Measurements from ENCODE around the gene ARPC4. TPM values are rescaled to one million over a fixed set of nuclear protein-coding genes. Genes with fewer than 3 reads are reported as not detected.
A peak's percentile ranks its signal among the peaks of the same experiment; 100 is the strongest.
"Not testable (repeated sequence)": the region's sequence is repeated elsewhere in the genome, so short reads cannot be mapped to it uniquely, and the experiment has no call there.

Gene ARPC4
- polyA plus RNA-seq, 3 donors: 113 to 145 (median 141) TPM

DNA sequence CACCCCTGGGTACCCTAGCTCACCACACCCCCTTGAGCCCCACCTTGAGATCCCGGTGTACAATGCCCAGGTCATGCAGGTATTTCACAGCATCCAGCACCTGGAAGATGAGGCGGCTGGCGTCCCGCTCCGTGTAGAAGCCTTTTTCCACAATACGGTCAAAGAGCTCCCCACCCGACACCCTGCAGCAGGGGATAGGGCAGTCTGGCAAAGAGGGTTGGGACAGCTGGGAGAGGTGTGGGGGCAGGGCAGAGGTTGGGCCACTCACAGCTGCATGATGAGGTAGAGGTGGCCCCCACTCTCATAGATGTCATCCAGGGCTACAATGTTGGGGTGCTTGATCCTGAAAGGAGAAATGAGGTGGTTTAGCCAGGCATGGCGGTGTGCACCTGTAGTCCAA, 30.0 kb upstream of the ARPC4 start:
- no peak for DNase-seq (ENCODE audit: extremely low read depth in 1 of 11, low read depth in 9 of 11, low spot score in 4 of 11)

DNA sequence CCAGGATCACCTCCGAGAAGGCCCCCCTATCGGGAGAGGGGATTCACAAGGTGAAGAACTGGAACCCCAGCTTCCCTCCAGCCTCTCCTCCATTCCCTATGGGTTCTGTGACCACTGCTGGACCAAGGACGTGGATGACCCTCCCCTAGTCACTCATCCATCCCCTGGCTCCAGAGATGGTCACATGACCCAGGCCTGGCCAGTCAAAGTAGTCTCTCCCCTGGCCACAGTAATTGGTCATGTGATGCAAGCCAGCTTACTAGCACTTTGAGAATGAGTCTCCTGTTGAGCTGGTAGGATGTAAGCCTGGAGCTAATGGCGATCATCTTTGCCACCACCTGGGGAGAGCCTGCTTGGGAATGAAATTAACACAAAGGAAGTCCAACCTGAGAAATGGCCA, 27.0 kb upstream of the ARPC4 start:
- DNase-seq (ENCODE audit: extremely low read depth in 1 of 11, low read depth in 9 of 11, low spot score in 4 of 11): no peak

DNA sequence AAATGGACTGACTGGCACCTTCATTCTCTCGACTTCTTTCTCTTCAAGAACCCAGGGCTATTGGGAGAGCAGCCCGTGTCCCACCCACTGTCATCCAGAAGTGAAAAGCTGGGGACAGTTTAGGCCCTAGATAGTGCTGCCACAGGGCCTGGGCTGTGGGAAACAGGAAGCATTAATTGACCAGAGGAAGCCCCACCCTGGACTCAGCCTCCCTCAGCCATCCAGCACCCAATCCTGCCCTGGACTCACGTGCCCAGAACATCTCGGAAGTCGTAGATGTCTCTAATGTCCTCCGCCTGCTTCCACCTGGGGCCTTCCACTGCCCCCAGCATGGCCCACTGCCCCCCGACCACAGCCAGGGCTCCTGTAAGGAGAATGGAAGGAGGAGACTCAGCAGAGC, 25.5 kb upstream of the ARPC4 start:
- no peak for DNase-seq (ENCODE audit: extremely low read depth in 1 of 11, low read depth in 9 of 11, low spot score in 4 of 11)

DNA sequence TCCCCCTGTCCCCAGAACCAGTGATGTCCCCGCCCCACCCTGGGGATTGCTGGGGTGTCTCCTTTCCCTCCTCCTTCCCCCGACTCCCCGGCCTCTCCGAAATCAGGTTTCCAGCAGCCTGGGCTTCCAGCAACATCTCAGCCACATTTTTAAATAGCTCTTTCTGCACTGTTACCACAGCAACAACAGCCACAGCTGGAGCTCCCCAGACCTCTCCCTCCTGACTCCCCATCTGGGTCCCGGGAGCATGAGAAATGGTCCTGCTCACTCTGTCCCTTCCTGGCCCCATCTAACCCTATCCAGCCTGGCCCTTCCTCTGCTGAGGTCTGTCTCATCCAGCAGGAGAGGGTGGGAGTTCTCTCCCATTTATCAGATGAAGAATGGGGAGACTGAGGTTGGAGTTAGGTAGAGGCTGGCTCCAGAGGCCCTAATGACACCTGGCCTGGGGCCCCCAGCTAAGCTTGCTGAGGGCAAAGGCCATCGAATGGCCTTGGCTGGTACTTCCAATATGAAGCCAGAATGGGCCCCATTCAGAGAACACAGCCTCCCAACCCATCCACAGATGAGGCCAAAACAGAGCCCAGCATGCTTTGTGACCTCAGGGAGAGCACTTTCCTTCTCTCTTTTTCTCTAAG, 24.6 kb upstream of the ARPC4 start:
- DNase-seq (ENCODE audit: extremely low read depth in 1 of 11, low read depth in 9 of 11, low spot score in 4 of 11): no peak

DNA sequence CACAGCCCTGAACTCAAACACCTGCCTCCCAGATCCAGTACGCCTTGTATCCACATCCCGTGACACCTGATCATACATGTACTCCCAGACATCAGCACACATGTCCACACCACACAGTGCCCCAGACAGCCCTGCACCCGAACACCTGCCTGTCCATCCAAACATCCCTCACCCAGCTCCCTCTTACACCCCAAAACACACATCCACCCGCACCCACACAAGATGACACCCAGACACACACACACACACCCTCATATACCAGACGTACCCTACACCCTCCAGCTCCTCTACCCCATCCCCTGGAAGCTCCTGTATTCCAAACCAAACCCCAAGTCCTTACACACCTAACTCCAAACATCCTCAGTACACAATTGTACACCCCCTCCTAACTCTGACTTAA, 23.9 kb upstream of the ARPC4 start:
- no peak for DNase-seq (ENCODE audit: extremely low read depth in 1 of 11, low read depth in 9 of 11, low spot score in 4 of 11)

DNA sequence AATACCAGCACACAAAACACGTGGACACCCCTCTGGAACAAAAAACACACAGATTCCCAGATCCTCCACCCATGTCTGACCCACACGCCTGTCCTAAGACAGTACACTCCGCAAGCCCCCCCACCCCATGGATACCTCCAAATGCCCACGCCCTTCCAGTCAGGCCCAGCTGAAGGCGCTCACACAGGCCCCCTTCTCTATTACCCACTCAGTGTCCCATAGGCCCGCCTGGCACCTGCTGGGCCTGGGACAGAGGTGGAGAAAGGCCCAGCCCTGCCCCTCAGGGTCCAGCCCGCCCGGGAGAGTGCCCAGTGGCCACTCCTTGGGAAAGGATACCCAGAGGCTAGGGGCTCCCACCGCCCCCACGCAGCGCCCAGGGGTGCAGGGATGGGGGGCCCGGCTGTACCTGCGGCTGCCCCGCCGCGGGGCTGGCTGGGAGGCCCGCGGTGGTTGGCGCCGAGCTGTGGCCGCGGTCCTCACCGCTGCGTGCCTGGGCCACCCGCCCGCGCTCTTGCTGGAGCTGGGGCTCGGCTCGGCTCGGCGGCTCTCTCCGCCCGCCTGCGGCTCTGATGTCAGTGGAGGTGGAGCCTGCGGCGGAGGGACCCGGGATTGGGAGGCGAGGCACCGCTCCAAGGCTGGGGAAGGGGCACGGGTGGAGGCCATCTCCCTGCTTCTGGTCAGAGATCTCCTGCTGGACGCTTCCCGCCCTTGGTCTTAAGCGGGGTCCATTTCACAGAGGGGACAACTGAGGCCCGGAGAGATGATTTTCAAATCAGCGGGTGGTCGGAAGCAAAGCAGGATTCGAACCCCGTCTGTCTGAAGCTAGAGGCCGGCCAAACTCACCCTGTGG, 23.2 kb upstream of the ARPC4 start, which contains the start of gene CAMK1:
Gene CAMK1 (minus strand): TSS at position 522 of the 850 bp plus-strand sequence. CDS start 2,198 bp downstream, outside the sequence.
- DNase-seq (ENCODE audit: extremely low read depth in 1 of 11, low read depth in 9 of 11, low spot score in 4 of 11): peak in 8 of 11 donors; percentile 60 to 70 (median 65)

DNA sequence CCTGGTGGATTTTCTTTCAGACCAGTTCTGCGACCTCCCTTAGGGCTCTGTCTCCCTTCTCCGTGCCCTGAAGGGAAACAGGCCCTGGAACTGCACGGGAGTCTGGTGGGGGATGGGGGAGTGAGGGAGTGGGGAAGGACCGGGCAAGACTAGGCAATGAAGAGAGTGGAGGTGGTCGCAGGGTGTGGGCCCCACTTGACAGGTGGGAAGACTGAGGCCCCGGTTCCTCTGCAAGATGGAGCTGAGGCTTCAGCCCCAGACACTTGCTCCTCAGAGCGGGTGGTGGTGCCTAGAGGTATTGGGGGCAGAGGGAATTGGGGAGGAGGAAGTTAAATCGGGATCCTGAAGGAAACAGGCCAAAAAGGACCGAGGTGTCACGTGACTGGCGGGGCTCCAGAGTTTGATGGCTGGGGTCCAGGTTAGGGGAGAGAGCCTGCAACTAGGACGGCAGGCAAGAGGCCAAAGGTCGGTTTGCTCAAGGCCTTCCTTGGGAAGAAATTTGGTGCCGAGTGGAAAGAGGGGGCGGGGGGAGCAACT, 22.5 kb upstream of the ARPC4 start:
- peak in 3 of 11 donors; percentile 39 to 72 (median 44) for DNase-seq (ENCODE audit: extremely low read depth in 1 of 11, low read depth in 9 of 11, low spot score in 4 of 11)

DNA sequence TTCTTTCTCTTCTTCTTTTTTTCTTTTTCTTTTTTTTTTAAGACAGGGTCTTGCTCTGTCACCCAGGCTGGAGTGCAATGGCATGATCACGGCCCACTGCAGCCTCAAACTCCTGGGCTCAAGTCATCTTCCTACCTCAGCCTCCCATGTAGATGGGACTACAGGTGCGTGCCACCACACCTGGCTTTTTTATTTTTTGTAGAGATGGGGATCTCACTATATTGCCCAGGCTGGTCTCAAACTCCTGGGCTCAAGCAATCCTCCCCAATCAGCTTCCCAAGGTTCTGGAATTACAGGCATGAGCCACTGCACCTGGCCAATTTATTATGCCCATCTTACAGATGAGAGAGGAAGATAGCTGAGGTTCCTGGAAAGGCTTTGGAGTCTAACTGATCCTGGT, 21.9 kb upstream of the ARPC4 start:
- not testable (repeated sequence) for DNase-seq (ENCODE audit: extremely low read depth in 1 of 11, low read depth in 9 of 11, low spot score in 4 of 11)

DNA sequence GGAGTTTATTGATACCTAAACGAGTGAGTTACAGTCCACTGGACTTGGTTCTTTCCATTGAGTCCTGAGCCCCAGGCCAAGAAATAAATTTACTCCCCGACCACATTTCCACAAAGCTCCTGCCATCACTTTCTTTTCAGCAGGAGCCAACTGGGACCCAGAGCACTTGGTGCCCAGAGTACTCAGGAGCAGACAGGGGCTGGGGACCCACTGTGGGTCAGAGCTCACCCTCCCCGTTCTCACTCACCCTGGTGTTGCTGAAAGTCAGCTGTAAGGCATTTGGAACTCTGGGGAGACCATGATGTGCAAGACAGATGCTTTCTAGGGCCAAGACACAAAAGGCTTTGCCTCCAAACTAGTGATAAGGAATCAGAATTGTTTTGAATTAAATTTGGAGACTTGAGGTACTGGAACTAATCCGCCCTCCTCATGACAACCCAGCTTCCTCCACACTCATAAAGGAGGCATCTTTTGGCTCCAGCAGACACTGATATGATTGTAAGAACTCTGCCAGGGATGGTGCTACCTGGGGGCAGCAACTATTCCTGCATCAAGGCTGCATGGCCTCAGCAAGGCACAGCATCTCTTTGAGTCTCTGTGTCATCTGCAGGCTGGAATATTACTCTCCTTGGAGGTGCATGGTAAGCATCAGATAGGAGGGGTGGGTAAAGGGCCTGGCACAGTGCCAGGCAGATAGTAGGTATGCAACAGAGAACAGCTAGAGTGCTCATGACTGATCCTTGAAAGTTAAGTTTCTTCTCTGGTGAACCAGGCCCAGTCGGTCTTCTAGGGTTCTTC, 15.8 kb upstream of the ARPC4 start:
- DNase-seq (ENCODE audit: extremely low read depth in 1 of 11, low read depth in 9 of 11, low spot score in 4 of 11): no peak

DNA sequence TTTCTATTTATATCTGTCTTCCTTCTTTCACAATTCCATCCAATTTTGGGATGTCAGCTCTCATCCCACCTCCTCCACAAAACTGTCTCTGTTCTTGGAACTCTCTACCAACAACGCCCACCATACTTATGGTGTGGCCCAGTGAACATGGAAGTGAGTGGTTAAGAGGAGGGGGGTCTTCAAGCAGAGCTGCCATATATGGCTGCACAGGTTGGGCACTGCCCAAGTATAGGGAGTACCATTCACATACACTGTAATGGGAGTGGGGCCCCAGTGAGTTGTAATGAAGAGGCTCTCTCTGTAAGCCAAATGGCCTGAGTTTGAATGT, 15.2 kb upstream of the ARPC4 start:
- DNase-seq (ENCODE audit: extremely low read depth in 1 of 11, low read depth in 9 of 11, low spot score in 4 of 11): no peak

DNA sequence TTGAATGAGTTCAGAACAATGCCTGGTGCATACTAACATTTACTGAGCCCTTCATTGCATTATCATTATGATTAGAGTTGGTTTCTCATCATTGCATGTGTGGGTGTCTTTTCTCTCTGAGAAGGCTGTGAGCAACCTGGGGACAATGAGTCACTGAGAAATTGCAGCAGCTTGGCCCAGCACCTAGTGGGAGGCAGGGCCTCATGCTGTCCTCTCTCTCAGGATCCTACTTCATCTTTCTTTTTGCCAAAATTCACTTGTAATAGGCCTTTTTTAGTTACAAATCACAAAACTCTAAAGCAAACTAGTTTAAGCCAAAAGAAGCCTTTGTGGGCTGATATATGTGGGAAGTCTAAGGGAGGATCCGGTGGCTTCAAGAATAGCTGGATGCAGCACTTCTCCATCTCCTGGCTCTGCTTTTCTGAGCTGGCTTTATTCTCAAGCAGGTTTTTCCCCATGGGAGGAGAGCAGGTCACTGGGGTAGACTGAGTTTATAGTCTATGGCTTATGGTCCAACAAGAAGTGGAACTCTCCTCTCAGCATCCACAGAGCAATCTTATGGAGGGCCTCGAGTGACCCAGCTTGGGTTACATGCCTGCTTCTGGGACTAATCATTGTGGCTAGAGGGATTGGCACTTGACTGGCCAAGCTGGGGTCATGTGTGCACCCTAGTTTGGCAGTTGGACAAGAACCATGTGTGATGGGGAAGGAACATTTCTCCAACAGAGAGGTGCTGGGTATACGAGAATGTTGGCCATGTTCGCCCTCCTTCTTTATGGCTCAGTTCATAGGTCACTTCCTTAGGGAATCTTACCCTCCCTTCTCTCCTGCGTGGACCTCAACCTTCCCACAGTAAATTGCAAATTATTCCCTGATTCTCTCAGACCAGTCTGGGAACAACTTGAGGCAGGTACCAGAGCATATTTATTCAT, 14.5 kb upstream of the ARPC4 start:
- no peak for DNase-seq (ENCODE audit: extremely low read depth in 1 of 11, low read depth in 9 of 11, low spot score in 4 of 11)

DNA sequence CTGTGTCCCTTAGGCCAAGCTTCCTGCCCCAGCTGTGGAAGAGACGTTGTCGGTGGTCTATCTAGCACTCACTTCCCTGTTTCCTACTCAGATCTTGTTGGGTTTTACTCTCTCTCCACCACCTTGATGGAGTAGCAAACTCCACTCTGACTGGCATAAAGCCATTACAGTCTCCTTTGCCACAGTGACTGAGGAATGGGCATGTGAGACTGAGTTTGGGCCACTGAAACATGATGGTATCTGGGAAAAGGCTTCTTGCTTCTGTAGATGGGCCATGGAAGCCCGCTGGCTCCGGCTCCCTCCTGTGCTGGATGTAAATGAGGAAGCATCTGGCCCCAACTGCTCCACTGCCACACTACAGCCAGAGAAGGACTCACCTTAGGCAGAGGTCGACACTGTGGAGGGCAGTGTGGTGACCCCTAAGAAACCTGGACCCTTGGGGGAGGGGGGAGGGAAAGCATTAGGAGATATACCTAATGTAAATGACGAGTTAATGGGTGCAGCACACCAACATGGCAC, 13.7 kb upstream of the ARPC4 start:
- DNase-seq (ENCODE audit: extremely low read depth in 1 of 11, low read depth in 9 of 11, low spot score in 4 of 11): no peak

DNA sequence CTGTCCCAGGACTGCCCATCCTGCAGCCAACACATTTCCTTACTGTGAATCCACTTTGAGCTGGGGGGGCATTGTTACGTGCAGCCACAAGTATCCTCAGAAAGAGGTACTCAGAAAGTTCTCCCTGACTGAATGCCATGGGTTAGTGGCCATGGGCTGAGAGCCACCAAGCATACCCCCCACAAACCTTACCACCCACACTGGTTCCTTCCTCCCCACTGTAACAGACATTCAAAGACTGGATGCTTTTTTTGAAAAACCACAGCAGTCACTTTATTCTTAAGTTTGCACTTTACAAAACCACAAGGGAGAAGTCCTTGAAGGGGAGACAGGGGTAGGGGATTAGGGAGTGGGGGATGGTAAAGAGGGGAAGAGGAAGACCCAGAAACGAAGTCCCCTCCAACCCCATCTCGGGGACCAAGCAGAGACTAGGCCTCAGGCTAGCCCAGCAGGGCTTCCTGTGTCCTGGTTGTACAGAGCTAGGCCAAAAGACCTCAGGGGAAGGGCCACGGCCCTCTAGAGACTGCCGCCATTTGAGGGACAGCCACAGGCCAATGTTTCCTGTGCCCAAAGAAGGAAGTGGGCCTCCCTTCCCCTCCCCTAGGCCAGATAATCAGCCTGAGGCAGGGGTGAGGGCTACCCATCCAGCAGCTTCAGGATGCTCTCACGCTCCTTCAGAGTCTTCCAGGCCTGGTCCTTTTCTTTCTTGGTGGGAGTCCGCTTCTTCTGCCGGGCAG, 13.0 kb upstream of the ARPC4 start:
- no peak for DNase-seq (ENCODE audit: extremely low read depth in 1 of 11, low read depth in 9 of 11, low spot score in 4 of 11)

DNA sequence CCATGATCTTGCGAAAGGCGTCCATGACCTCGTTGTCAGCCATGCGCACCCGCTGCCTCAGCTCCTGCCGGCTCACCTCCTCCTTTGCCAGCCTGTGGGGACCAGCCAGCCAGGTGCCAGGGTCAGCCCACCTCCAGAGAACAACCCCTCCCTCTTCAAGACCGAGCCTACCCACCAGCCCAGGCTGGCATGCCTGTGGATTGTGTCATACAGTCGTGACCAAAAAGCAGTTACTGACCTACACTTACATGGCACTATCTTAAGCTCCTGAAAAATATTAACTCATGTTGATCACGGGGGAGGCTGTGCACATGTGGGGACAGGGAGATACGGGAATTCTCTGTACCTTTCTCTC, 12.4 kb upstream of the ARPC4 start:
- DNase-seq (ENCODE audit: extremely low read depth in 1 of 11, low read depth in 9 of 11, low spot score in 4 of 11): no peak

DNA sequence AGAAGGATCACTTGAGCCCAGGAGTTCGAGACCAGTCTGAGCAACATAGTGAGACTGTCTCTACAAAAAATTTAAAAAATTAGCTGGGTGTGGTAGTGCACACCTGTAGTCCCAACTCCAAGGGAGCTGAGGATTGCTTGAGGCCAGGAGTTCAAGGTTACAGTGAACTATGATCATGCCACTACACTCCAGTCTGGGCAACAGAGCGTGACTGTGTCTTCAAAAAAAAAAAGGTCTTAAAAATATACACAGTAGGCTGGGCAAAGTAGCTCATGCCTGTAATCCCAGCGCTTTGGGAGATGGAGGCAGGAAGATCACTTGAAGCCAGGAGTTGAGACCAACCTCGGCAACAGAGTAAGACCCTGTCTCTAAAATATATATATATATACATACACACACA, 12.0 kb upstream of the ARPC4 start:
- DNase-seq (ENCODE audit: extremely low read depth in 1 of 11, low read depth in 9 of 11, low spot score in 4 of 11): no peak

DNA sequence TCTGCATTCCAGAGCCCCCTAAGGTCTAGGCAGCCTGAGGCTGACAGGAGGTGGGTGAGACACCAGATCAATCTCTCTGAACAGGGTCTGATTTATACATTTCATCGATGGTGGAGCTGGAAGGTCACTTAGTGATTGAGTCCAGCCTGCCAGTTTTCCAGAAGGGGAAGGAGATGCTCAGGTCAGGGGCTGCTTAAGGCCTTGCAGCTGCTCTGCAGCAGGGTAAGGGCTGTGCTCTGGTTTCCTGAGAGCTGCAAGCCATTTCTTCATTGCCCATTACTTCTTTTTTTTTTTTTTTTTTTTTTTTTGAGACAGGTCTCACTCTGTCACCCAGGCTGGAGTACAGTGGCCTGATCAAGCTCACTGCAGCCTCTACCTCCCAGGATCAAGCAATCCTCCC, 11.3 kb upstream of the ARPC4 start:
- DNase-seq (ENCODE audit: extremely low read depth in 1 of 11, low read depth in 9 of 11, low spot score in 4 of 11): no peak

DNA sequence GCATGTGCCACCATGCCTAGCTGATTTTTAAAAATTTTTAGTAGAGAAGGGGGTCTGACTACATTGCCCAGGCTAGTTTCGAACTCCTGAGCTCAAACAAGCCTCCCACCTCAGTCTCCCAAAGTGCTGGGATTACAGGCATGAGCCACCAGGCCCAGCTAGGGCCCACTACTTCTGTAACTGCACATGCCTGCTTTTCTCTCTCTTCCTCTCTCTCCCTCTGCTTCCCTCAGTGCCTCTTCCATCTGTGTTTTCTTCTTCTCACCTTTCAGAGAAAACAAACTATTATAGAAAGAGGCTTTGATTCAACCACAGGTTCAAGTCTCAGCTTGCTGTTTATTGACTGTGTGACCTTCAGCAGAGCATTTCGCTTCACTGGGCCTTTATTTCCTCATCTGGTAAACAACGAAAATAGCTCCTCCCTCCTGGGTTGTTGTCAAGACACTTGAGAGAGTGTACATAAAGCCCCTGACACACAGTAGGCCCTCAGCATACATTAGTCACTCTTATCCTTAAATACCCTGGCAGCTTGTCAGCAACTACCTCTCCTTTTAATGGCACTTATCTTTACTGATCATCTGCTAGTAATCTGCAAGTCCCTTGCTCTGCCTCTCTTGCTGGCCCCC, 10.8 kb upstream of the ARPC4 start:
- DNase-seq (ENCODE audit: extremely low read depth in 1 of 11, low read depth in 9 of 11, low spot score in 4 of 11): no peak
